Heart right ventricle (tissue), 16 donors: ENCODE data around the gene PTPN7. TPM values are rescaled to one million over a fixed set of nuclear protein-coding genes. Genes with fewer than 3 reads are reported as not detected.

Source experiments
- ATAC-seq, 8 donors: fragments of 200-7000 bp; cut with Tn5 transposase; one replicate each; pipeline ENCODE4 v1.9.1; 2020; ENCODE audit warnings: mild to moderate bottlenecking in 8 of 8, moderate library complexity in 8 of 8, moderate number of reproducible peaks in 1 of 8
- DNase-seq, 2 donors: peaks; one replicate each; pipeline ENCODE4 v3.0.0-alpha.2; 2020
- H3K27ac ChIP-seq, 10 donors: fragments of 200-600 bp; sonication (generic) in 2 of 10; one replicate each; pipeline versions ENCODE4 v1.5.0 to v1.8.0; 2020 to 2022; ENCODE audit warnings: mild to moderate bottlenecking in 3 of 10
- H3K27me3 ChIP-seq, 7 donors: fragments of 200-600 bp; one replicate each; pipeline ENCODE4 v1.8.0; 2021 to 2022; ENCODE audit warnings: mild to moderate bottlenecking in 2 of 7
- H3K36me3 ChIP-seq, 9 donors: fragments of 200-600 bp; sonication (generic) in 1 of 9; one replicate each; pipeline versions ENCODE4 v1.5.0 to v1.8.0; 2020 to 2022; ENCODE audit warnings: mild to moderate bottlenecking in 2 of 9
- H3K4me1 ChIP-seq, 9 donors: fragments of 200-600 bp; sonication (generic) in 1 of 9; one replicate each; pipeline versions ENCODE4 v1.5.0 to v1.8.0; 2020 to 2022; ENCODE audit warnings: mild to moderate bottlenecking in 4 of 9
- H3K4me3 ChIP-seq, 10 donors: fragments of 200-600 bp; sonication (generic) in 2 of 10; one replicate each; pipeline versions ENCODE4 v1.5.0 to v1.8.0; 2020 to 2022; ENCODE audit warnings: mild to moderate bottlenecking in 7 of 10, moderate library complexity in 2 of 10
- H3K9me3 ChIP-seq, 11 donors: fragments of 200-600 bp in 10 of 11; sonication (generic) in 2 of 11; one replicate each; pipeline versions ENCODE4 v1.5.0 to v1.8.0; 2013 to 2022; ENCODE audit warnings: mild to moderate bottlenecking in 2 of 11, control low read depth in 1 of 11, moderate library complexity in 1 of 11
- CTCF ChIP-seq, 9 donors: fragments of 200-600 bp; sonication (generic) in 2 of 9; IDR thresholded peaks; one replicate each; pipeline versions ENCODE4 v1.5.0 to v1.8.0; 2021 to 2022; ENCODE audit warnings: antibody characterized with exemption in 9 of 9, mild to moderate bottlenecking in 5 of 9, moderate library complexity in 1 of 9
- WGBS, 2 donors: extraction: QIAGEN DNeasy Blood & Tissue Kit; methylation state at CpG; one replicate each; pipeline ENCODE4 v1.1.7; 2013; ENCODE audit warnings: inconsistent platforms in 1 of 2; 5-methylcytosine and 5-hydroxymethylcytosine counted together
- intact Hi-C, 10 donors: fragments of 100-400 bp; cut with DNase I; formaldehyde crosslinking; loops; one replicate each; pipeline versions ENCODE4 v1.11.1 to v1.14.2; 2022
- polyA plus RNA-seq, 2 donors: library from polyadenylated mRNA; stranded (reverse); fragments of 200-250 nt; gene quantifications; one replicate each; pipeline ENCODE4 v1.2.3, GENCODE V29; 2013
- total RNA-seq, 10 donors: library from RNA; stranded (reverse); fragmentation: NEBNext Ultra II Directional in 3 of 10; extraction: Animal tissue kit (Norgen Biotek cat#: 25700) in 3 of 10; gene quantifications; one replicate each; pipeline versions ENCODE4 v1.2.1 to v1.2.4, GENCODE V29; 2021 to 2023
- donor health status: Arrhythmogenic right ventricular cardiomyopathy.
- donor health status: ischemic (EF 13 %, LVEDD 7.1; RV severe dilation, severe dysfunction).
- donor health status: healthy with polysubstance abuse.
- donor health status: DM: no; HTN: yes; CAD: no.
- donor health status: DM: no; HTN: no; CAD: no.
- donor health status: ischemic (EF 25% LVEDD 6.9; RV normal size, moderate dysfunction).
- donor health status: ischemic (EF 25% LVEDD 5.7; RV mildly dilated, moderate dysfunction).
- donor health status: healthy.
- donor health status: DM: yes; HTN: yes; CAD: no.
- donor health status: Ischemic cardiomyopathy.
- donor health status: ischemic (EF 35%, LVEDD 5.7; RV mildly dilated, moderate dysfunction).
- donor health status: nonischemic (EF 11% LVEDD 7.7; RV severe dilation, severe dysfunction).
- donor health status: DM: yes; HTN: yes; CAD: no.
- donor health status: PGD.
- donor health status: ischemic (EF 29% LVEDD 5.4; RV normal size, mild dysfunction).
- donor health status: nonischemic (EF 23%, LVEDD 6.1; RV moderate dilation, normal function).

The PTPN7 gene
- total and polyA plus RNA-seq, 12 donors, result 0.09 to 6.2 (median 0.47) TPM

GRCh38 chr1:202122639-202123335 is 37.6 kb downstream of the PTPN7 start, which contains the start of gene GPR37L1:
Gene GPR37L1 (plus strand): TSS chr1:202122917. CDS start chr1:202122964, 47 bp downstream.
- ATAC-seq (peak; percentile 13 to 69 (median 60)), DNase-seq (peak in 1 of 2 donors; percentile 55)
- H3K27me3 ChIP-seq, result peaks cover 0 to 3% (median 0%) of the 10 kb centered on the region in 7 donors
- H3K9me3 ChIP-seq, result no peaks in the 10 kb centered on the region
- no peaks in the 10 kb centered on the region for H3K36me3 ChIP-seq
- H3K27ac ChIP-seq, result no peak within 1 kb of the TSS
- intact Hi-C loops, result no loop called here
- WGBS, 2 donors, result 47% methylated on average over 19 of the region's 19 CpGs
- peaks cover 0 to 9% (median 0%) of the 10 kb centered on the region in 9 donors for H3K4me1 ChIP-seq
- TF ChIP-seq CTCF (IDR thresholded peaks at IDR 0.05), result peak in 7 of 9 donors; percentile 37 to 59 (median 46)
- no peak within 1 kb of the TSS for H3K4me3 ChIP-seq

DNA sequence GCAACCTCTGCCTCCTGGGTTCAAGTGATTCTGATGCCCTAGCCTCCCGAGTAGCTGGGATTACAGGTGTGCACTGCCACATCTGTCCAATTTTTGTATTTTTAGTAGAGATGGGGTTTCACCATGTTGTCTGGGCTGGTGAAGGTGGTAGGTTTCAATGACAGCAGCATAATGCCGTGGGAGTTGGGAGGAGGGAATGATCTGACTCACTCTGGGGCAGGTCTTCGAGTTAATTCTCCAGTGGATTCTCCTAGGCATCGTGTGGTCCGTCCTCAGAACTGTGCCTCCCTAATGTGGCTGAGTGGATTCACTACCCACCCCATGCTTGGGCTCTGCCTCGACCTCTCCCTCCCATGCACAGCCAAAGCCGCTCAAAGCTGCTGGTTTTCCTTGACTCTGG is 39.4 kb downstream of the PTPN7 start:
- intact Hi-C loops, result no loop called here
- TF ChIP-seq CTCF (IDR thresholded peaks at IDR 0.05), result no peak
- H3K4me3 ChIP-seq, result no peak overlapping the region
- H3K9me3 ChIP-seq, result no peaks in the 10 kb centered on the region
- no peaks in the 10 kb centered on the region for H3K36me3 ChIP-seq
- H3K4me1 ChIP-seq, result peaks cover 0 to 9% (median 0%) of the 10 kb centered on the region in 9 donors
- H3K27ac ChIP-seq, result no peak overlapping the region
- no peak for DNase-seq
- WGBS, 2 donors, result 69 to 72% methylated on average over 7 of the region's 7 CpGs
- peaks cover 0 to 3% (median 0%) of the 10 kb centered on the region in 7 donors for H3K27me3 ChIP-seq
- no peak for ATAC-seq

DNA sequence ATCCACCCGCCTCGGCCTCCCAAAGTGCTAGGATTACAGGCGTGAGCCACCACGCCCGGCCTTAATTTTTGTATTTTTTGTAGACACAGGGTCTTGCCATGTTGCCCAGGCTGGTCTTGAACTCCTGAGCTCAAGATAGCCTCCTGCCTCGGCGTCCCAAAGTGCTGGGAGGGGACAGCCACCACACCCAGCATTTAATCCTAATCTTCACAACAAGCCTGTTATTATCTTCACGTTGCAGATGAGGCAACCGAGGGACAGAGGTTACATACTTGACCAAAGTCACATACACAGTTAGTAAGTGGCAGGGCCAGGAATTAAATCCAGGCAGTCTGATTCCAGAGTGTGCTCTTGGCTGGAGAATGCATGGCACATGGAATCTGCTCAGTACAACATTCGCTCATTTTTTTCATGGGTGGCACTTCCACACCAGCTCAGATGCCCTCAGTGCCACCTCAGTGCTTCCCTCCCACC is 42.5 kb downstream of the PTPN7 start:
- ATAC-seq, result peak in 5 of 8 donors; percentile 16 to 48 (median 18)
- no peak for TF ChIP-seq CTCF (IDR thresholded peaks at IDR 0.05)
- Histone ChIP-seq H3K9me3 (no peaks in the 10 kb centered on the region), H3K4me1 (peaks cover 0 to 24% (median 14%) of the 10 kb centered on the region in 9 donors), H3K36me3 (no peaks in the 10 kb centered on the region), H3K4me3 (no peak overlapping the region), H3K27ac (peak overlapping the region in 4 of 10 donors; percentile 10 to 35 (median 18)), H3K27me3 (peaks cover 0 to 3% (median 0%) of the 10 kb centered on the region in 7 donors)
- WGBS, 2 donors, result 68 to 78% methylated on average over 10 of the region's 10 CpGs
- DNase-seq, result no peak
- intact Hi-C loops, result loop anchor here in 8 of 10 donors (1.0 to 10.0 kb wide), 6 partner anchors 107 to 233 kb away; partner anchors contain the start of genes ELF3 (in 2 of the 8) and SHISA4 (in 1 of the 8)

DNA sequence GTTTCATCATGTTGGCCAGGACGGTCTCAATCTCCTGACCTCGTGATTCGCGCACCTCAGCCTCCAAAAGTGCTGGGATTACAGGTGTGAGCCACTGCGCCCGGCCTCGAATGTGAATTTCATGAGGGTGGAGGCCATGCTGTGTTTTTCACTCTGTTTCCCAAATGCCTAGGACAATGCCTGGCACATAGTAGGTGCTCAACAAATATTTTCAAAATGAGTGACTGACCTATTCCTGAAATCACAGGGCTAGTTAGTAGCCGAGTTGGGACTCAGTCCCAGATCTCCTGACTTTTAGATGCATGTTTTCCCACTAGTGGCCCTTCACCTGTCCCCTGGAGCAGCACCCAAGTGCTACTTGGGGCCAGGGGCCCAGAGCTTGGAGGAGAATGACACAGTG is 44.1 kb downstream of the PTPN7 start:
- no peaks in the 10 kb centered on the region for H3K36me3 ChIP-seq
- DNase-seq (no peak), ATAC-seq (no peak)
- H3K4me1 ChIP-seq, result peaks cover 0 to 28% (median 14%) of the 10 kb centered on the region in 9 donors
- intact Hi-C loops, result loop anchor here in 4 of 10 donors (5.0 to 10.0 kb wide), 3 partner anchors 109 to 231 kb away; partner anchors contain the start of gene SHISA4 (in 1 of the 4)
- peaks cover 0 to 3% (median 0%) of the 10 kb centered on the region in 7 donors for H3K27me3 ChIP-seq
- no peak for TF ChIP-seq CTCF (IDR thresholded peaks at IDR 0.05)
- 95 to 97% methylated on average over 8 of the region's 8 CpGs for WGBS, 2 donors
- no peak overlapping the region for H3K4me3 ChIP-seq
- H3K9me3 ChIP-seq, result no peaks in the 10 kb centered on the region
- H3K27ac ChIP-seq, result no peak overlapping the region
